ENCODE measurements around the gene RETREG3. TPM values are rescaled to one million over a fixed set of nuclear protein-coding genes. Genes with fewer than 3 reads are reported as not detected.

The RETREG3 gene
- total and polyA plus RNA-seq, 2 of the 4 experiments (the other 2 are of a cell fraction), result 18.1 to 44.1 TPM

- DNase-seq (no peak), ATAC-seq (ENCODE audit: low read depth) (no peak)
- Histone ChIP-seq H4K20me1 (ENCODE audit: insufficient read depth, low read length) (no peaks in the 10 kb centered on the region; the same call in 1 of the 2 replicates), H3K18ac (ENCODE audit: low read depth, low read length) (no peak overlapping the region), H3K27me3 (ENCODE audit: control insufficient read depth, insufficient read depth, low read length) (no peaks in the 10 kb centered on the region), H4K8ac (ENCODE audit: low read depth in 2 of 2, low read length in 2 of 2) (no peak overlapping the region), H2AK9ac (replicated peaks; ENCODE audit: low read depth, low read length, poor library complexity) (peak overlapping the region; percentile 55), H3K4ac (ENCODE audit: low read depth, low read length) (no peak overlapping the region), H2BK15ac (ENCODE audit: low read depth, low read length) (no peak overlapping the region), H2BK20ac (ENCODE audit: low read depth, low read length) (no peak overlapping the region), H3K4me2 (ENCODE audit: low read depth, low read length) (no peak overlapping the region; the same call in 1 of the 2 replicates), H4K91ac (ENCODE audit: insufficient read depth, low read depth, low read length) (no peak overlapping the region), H3K79me1 (ENCODE audit: low read depth in 1 of 2, low read length in 2 of 2) (peaks cover 11 to 53% of the 10 kb centered on the region in 2 experiments), H3K9me1 (ENCODE audit: insufficient read depth, low read length) (no peaks in the 10 kb centered on the region), H4K5ac (ENCODE audit: low read depth, low read length) (no peak overlapping the region), H3K27ac (ENCODE audit: insufficient read depth, low read length) (no peak overlapping the region), H3K14ac (replicated peaks; ENCODE audit: low read depth, low read length) (no peak overlapping the region), H2AFZ (replicated peaks; ENCODE audit: low read length, poor library complexity) (no peak overlapping the region), H3K56ac (ENCODE audit: extremely low read depth, insufficient read depth, low read length) (no peak overlapping the region), H3K4me1 (ENCODE audit: control insufficient read depth, insufficient read depth, low read length) (peaks cover 5% of the 10 kb centered on the region), H3K9ac (ENCODE audit: low read depth, low read length) (no peak overlapping the region), H3K4me3 (ENCODE audit: insufficient read depth, low read depth, low read length) (no peak overlapping the region), H2AK5ac (ENCODE audit: low read depth, low read length) (0 out of 2 replicates have a peak overlapping the region, but pooled peaks have one; percentile 93), H3K36me3 (ENCODE audit: control insufficient read depth, insufficient read depth, low read length) (peaks cover 4% of the 10 kb centered on the region; the same call in 1 of the 2 replicates), H3K9me3 (ENCODE audit: control insufficient read depth, insufficient read depth, low read length) (no peaks in the 10 kb centered on the region), H3K23ac (ENCODE audit: low read depth, low read length) (no peak overlapping the region), H2BK5ac (ENCODE audit: low read depth, low read length, poor library complexity, severe bottlenecking) (no peak overlapping the region), H2BK120ac (ENCODE audit: low read depth, low read length) (no peak overlapping the region)
- dilution Hi-C loops (cut with HindIII; ENCODE audit: low sequenced_read_pairs, unreplicated experiment) (no loop called here), intact Hi-C loops (cut with micrococcal nuclease) (no loop called here), in situ Hi-C loops (cut with MboI; ENCODE audit: low sequenced_read_pairs) (no loop called here)
- ChIA-PET CTCF (no interaction called here), POLR2A (ENCODE audit: unreplicated experiment) (no interaction called here)
- no peak for TF ChIP-seq SMC3 (IDR thresholded peaks at IDR 0.05; ENCODE audit: low read depth, low read length)
- no peak for TF ChIP-seq MAZ (IDR thresholded peaks at IDR 0.05; ENCODE audit: borderline replicate concordance, low read depth, low read length)
- no peak for TF ChIP-seq FOS (IDR thresholded peaks at IDR 0.05; ENCODE audit: low read depth, low read length)
- TF ChIP-seq USF2 (IDR thresholded peaks at IDR 0.05; ENCODE audit: low read depth, low read length), result no peak
- TF ChIP-seq CEBPB (IDR thresholded peaks at IDR 0.05; ENCODE audit: low read depth, low read length), result no peak
- TF ChIP-seq RFX5 (IDR thresholded peaks at IDR 0.05; ENCODE audit: low read depth, low read length), result no peak
- no peak for TF ChIP-seq MXI1 (IDR thresholded peaks at IDR 0.05; ENCODE audit: borderline replicate concordance, low read depth, low read length)
- TF ChIP-seq CTCF (conservative IDR thresholded peaks at IDR 0.05; ENCODE audit: low read depth, low read length), result no peak
- TF ChIP-seq CHD1 (IDR thresholded peaks at IDR 0.05; ENCODE audit: low read depth, low read length), result no peak
- TF ChIP-seq POLR2A (IDR thresholded peaks at IDR 0.05; ENCODE audit: low read depth, low read length), result no peak
- no peak for TF ChIP-seq NFE2L2 (IDR thresholded peaks at IDR 0.05; ENCODE audit: low read depth, low read length)
- no peak for TF ChIP-seq RCOR1 (IDR thresholded peaks at IDR 0.05; ENCODE audit: insufficient replicate concordance, low read length)
- TF ChIP-seq ELK1 (IDR thresholded peaks at IDR 0.05; ENCODE audit: borderline replicate concordance, low read depth, low read length), result no peak
- no peak for TF ChIP-seq RAD21 (IDR thresholded peaks at IDR 0.05; ENCODE audit: low read length)
- no peak for TF ChIP-seq BHLHE40 (IDR thresholded peaks at IDR 0.05; ENCODE audit: low read depth, low read length)
- TF ChIP-seq MAFK (IDR thresholded peaks at IDR 0.05; ENCODE audit: low read depth, low read length), result no peak
- BruUV-seq (replicated peaks), result no TSS peak
- 86% methylated on average over 27 of the region's 45 CpGs; no CpG with 5 or more reads in 1 of the 2 experiments for WGBS, 2 experiments (ENCODE audit: extremely low coverage in 2 of 2, insufficient read length in 1 of 2)
Measured at GRCh38 chr17:42553161-42553818, 55.9 kb downstream of the RETREG3 start.

Data from IMR-90 (cell line).